ENCODE results near the gene MBD6.

DNA sequence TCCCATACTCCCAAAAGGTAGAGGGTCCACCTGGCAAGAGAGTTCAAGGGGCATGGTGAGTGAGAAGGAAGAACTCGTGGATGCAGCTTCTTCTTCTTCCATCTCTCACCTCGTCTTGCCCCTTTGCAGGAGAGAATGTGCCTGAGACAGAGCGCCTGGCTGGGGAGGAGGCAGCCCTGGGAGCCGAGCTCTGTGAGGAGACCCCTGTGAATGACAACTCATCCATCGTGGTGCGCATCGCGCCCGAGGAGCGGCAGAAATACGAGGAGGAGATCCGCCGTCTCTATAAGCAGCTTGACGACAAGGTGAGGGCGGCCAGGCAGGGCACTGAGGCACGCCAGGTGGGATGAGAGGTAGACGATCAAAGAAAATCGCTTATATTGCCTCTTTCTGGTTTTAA is 47.2 kb downstream of the MBD6 start:
- TF ChIP-seq, protein P1, sequence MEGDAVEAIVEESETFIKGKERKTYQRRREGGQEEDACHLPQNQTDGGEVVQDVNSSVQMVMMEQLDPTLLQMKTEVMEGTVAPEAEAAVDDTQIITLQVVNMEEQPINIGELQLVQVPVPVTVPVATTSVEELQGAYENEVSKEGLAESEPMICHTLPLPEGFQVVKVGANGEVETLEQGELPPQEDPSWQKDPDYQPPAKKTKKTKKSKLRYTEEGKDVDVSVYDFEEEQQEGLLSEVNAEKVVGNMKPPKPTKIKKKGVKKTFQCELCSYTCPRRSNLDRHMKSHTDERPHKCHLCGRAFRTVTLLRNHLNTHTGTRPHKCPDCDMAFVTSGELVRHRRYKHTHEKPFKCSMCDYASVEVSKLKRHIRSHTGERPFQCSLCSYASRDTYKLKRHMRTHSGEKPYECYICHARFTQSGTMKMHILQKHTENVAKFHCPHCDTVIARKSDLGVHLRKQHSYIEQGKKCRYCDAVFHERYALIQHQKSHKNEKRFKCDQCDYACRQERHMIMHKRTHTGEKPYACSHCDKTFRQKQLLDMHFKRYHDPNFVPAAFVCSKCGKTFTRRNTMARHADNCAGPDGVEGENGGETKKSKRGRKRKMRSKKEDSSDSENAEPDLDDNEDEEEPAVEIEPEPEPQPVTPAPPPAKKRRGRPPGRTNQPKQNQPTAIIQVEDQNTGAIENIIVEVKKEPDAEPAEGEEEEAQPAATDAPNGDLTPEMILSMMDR (conservative IDR thresholded peaks at IDR 0.05; ENCODE audit: low read length), result no peak
- TF ChIP-seq EZH2phosphoT487 (IDR thresholded peaks at IDR 0.05; ENCODE audit: borderline replicate concordance, low read depth, low read length), result no peak

Data from OCI-LY7 (cell line).